Esophagus muscularis mucosa (tissue), 4 donors: Measurements from ENCODE around the gene RRP36.

Experiments used
- CTCF ChIP-seq, 3 experiments: fragments of 200-600 bp in 2 of 3; fragments of 450-650 bp in 1 of 3; sonication (generic) in 2 of 3; IDR thresholded peaks; one replicate each; pipeline ENCODE4 v1.5.1; 2017 to 2019; ENCODE audit warnings: antibody characterized with exemption in 3 of 3, mild to moderate bottlenecking in 2 of 3, moderate library complexity in 1 of 3
- EP300 ChIP-seq: sonication (generic); formaldehyde crosslinking; IDR thresholded peaks from one replicate; pipeline ENCODE4 v1.6.1; 2017; ENCODE audit warnings: antibody characterized with exemption
- POLR2A ChIP-seq: fragments of 450-650 bp; IDR thresholded peaks from one replicate; pipeline ENCODE4 v1.6.1; 2017; ENCODE audit warnings: antibody characterized with exemption, moderate library complexity, mild to moderate bottlenecking, low read depth
- POLR2AphosphoS5 ChIP-seq, 2 donors: sonication (generic); formaldehyde crosslinking; IDR thresholded peaks; one replicate each; pipeline ENCODE4 v1.6.1; 2017; ENCODE audit warnings: antibody characterized with exemption in 2 of 2

GRCh38 chr6:43011207-43011606 is 10.2 kb upstream of the RRP36 start:
- TF ChIP-seq CTCF (IDR thresholded peaks at IDR 0.05) = no peak
- no peak for TF ChIP-seq POLR2AphosphoS5 (IDR thresholded peaks at IDR 0.05)
- TF ChIP-seq POLR2A = no peak
- no peak for TF ChIP-seq EP300
